Endothelial cell of umbilical vein (primary cell): ENCODE results near the gene BDKRB2. TPM values are rescaled to one million over a fixed set of nuclear protein-coding genes. Genes with fewer than 3 reads are reported as not detected.

Source experiments
- BruUV-seq: library from RNA; stranded (reverse); fragments of 400-500 nt; replicated peaks from 2 replicates; lab custom pipeline; 2021; lab: Mats Ljungman, UMichigan
- CTCF ChIA-PET: fragments of 300-600, 350-600 bp; sonication (Branson Sonifier 250); formaldehyde crosslinking; loops from one replicate; lab custom pipeline; 2021; ENCODE audit warnings: antibody characterized with exemption, inconsistent platforms; lab: Charles Lee
- POLR2A ChIA-PET: fragments of 300-600, 350-600 bp; sonication (Branson Sonifier 250); formaldehyde crosslinking; loops from one replicate; lab custom pipeline; 2021; ENCODE audit warnings: antibody characterized with exemption, inconsistent platforms; lab: Charles Lee
- DNase-seq: peaks from one replicate; pipeline ENCODE4 v3.0.0-alpha.2; 2011; ENCODE audit warnings: low read depth, low spot score
- FAIRE-seq: peaks from 2 replicates; lab custom pipeline; 2011; peaks lifted over from hg19 to GRCh38; lab: Jason Lieb, UNC
- H2AFZ ChIP-seq: 2 replicates; pipeline ENCODE4 v1.6.0; 2012; ENCODE audit warnings: low read depth, low read length, control low read depth, inconsistent platforms
- H3K27ac ChIP-seq: 2 replicates; pipeline ENCODE4 v1.5.1; 2011; ENCODE audit warnings: low read depth, mild to moderate bottlenecking, control low read depth, low read length, moderate library complexity; ENCODE audit not compliant: insufficient read depth
- H3K27me3 ChIP-seq, 2 experiments: 2 replicates each; pipeline versions ENCODE4 v1.6.0 to v1.6.1; 2011; ENCODE audit warnings: low read length in 2 of 2, mixed read lengths in 1 of 2; ENCODE audit not compliant: control insufficient read depth in 2 of 2, insufficient read depth in 2 of 2
- H3K36me3 ChIP-seq, 2 experiments: 2 replicates in 1 of 2; 3 replicates in 1 of 2; pipeline ENCODE4 v1.5.1; 2011; ENCODE audit warnings: low read length in 2 of 2, mild to moderate bottlenecking in 1 of 2, moderate library complexity in 1 of 2; ENCODE audit not compliant: control insufficient read depth in 2 of 2, insufficient read depth in 2 of 2; ENCODE audit errors: extremely low read depth in 1 of 2
- H3K4me1 ChIP-seq: 3 replicates; pipeline ENCODE4 v1.5.1; 2011; ENCODE audit warnings: mild to moderate bottlenecking, low read length; ENCODE audit not compliant: control insufficient read depth, insufficient read depth; ENCODE audit errors: extremely low read depth
- H3K4me2 ChIP-seq: 2 replicates; pipeline ENCODE4 v1.6.1; 2011; ENCODE audit warnings: low read length, control low read depth, mixed read lengths; ENCODE audit not compliant: insufficient read depth
- H3K4me3 ChIP-seq, 3 experiments: fragments of 200-600 bp in 1 of 3; sonication (generic), shearing (Covaris generic) in 1 of 3; replicated peaks in 1 of 3; 2 replicates each; pipeline ENCODE4 v1.5.1; 2011 to 2016; ENCODE audit warnings: control low read depth in 3 of 3, low read length in 3 of 3, mild to moderate bottlenecking in 2 of 3, inconsistent platforms in 1 of 3, low read depth in 1 of 3, moderate library complexity in 1 of 3; ENCODE audit not compliant: insufficient read depth in 1 of 3
- H3K79me2 ChIP-seq: 2 replicates; pipeline ENCODE4 v1.6.0; 2012; ENCODE audit warnings: low read length, inconsistent platforms; ENCODE audit not compliant: control insufficient read depth, insufficient read depth
- H3K9ac ChIP-seq: replicated peaks from 2 replicates; pipeline ENCODE3; 2011; ENCODE audit warnings: low read length, control low read depth; ENCODE audit not compliant: insufficient read depth; ENCODE audit errors: extremely low read depth
- H3K9me1 ChIP-seq: replicated peaks from 3 replicates; pipeline ENCODE4 v1.6.0; 2011; ENCODE audit warnings: mild to moderate bottlenecking, low read length; ENCODE audit not compliant: control insufficient read depth, insufficient read depth; ENCODE audit errors: extremely low read depth
- H3K9me3 ChIP-seq: replicated peaks from 2 replicates; pipeline ENCODE4 v1.5.1; 2012; ENCODE audit warnings: low read length, inconsistent platforms; ENCODE audit not compliant: control insufficient read depth, insufficient read depth
- H4K20me1 ChIP-seq: replicated peaks from 2 replicates; pipeline ENCODE3; 2011; ENCODE audit warnings: mild to moderate bottlenecking, low read length; ENCODE audit not compliant: control insufficient read depth, insufficient read depth; ENCODE audit errors: extremely low read depth
- EZH2 ChIP-seq: IDR thresholded peaks from 2 replicates; pipeline ENCODE4 v1.6.1; 2012; ENCODE audit warnings: borderline replicate concordance, low read depth, mild to moderate bottlenecking, moderate library complexity, low read length, inconsistent platforms; ENCODE audit not compliant: severe bottlenecking
- FOS ChIP-seq: IDR thresholded peaks from 2 replicates; pipeline ENCODE4 v1.6.1; 2011; ENCODE audit warnings: mild to moderate bottlenecking, low read length, moderate library complexity, borderline replicate concordance; ENCODE audit not compliant: insufficient read depth
- GATA2 ChIP-seq: IDR thresholded peaks from 2 replicates; pipeline ENCODE4 v1.7.0; 2011; ENCODE audit warnings: low read depth, mild to moderate bottlenecking, moderate library complexity, mixed read lengths, low read length; ENCODE audit not compliant: insufficient read length, insufficient read depth
- JUN ChIP-seq: IDR thresholded peaks from 2 replicates; pipeline ENCODE4 v1.6.1; 2011; ENCODE audit warnings: borderline replicate concordance, low read depth; ENCODE audit not compliant: insufficient read length, insufficient read depth
- MYC ChIP-seq: IDR thresholded peaks from one replicate; pipeline ENCODE4 v1.6.1; 2011; ENCODE audit warnings: mild to moderate bottlenecking, low read depth, low read length
- POLR2A ChIP-seq: IDR thresholded peaks from 2 replicates; pipeline ENCODE4 v1.6.1; 2012; ENCODE audit warnings: low read depth, mild to moderate bottlenecking, control low read depth, low read length
- POLR2AphosphoS5 ChIP-seq: IDR thresholded peaks from 2 replicates; pipeline ENCODE4 v1.6.1; 2012; ENCODE audit warnings: low read depth, mild to moderate bottlenecking, control low read depth, low read length, moderate library complexity; ENCODE audit not compliant: insufficient read depth
- dilution Hi-C: fragments of 300-500 bp; cut with MboI; formaldehyde crosslinking; loops from one replicate; pipeline ENCODE4 v1.15.0; 2019; ENCODE audit warnings: low sequenced_read_pairs; ENCODE audit not compliant: extremely low pct_ligation_motif_present
- intact Hi-C: fragments of 100-400 bp; cut with micrococcal nuclease; formaldehyde crosslinking; loops from one replicate; pipeline ENCODE4 v1.10.0; 2022
- polyA plus RNA-seq, 4 experiments: library from polyadenylated mRNA; depleted of rRNA in 3 of 4; stranded (reverse) in 3 of 4; unstranded in 1 of 4; fragments of >200 nt; gene quantifications; 2 replicates each; pipeline versions ENCODE4 v1.2.1 to v1.2.3, GENCODE V29; 2011 to 2012; ENCODE audit warnings: missing spikeins in 1 of 4
- total RNA-seq: library from RNA; stranded (reverse); gene quantifications from 2 replicates; pipeline ENCODE4 v1.2.3, GENCODE V29; 2021
- TF ChIP-seq, protein P1 (sequence below): IDR thresholded peaks from 2 replicates; pipeline ENCODE4 v1.6.1; 2011; ENCODE audit not compliant: insufficient read depth, insufficient read length
- TF ChIP-seq, protein P2 (sequence below), 2 donors: IDR thresholded peaks; 1 replicate in 1 of 2; 2 replicates in 1 of 2; pipeline ENCODE4 v1.5.1; 2011; ENCODE audit warnings: low read length in 2 of 2, mild to moderate bottlenecking in 2 of 2, moderate library complexity in 2 of 2, control low read depth in 1 of 2, inconsistent platforms in 1 of 2, low read depth in 1 of 2; ENCODE audit not compliant: insufficient read depth in 1 of 2; ENCODE audit errors: extremely low read depth in 1 of 2

The BDKRB2 gene
- total and polyA plus RNA-seq, 2 donors (not counting 3 experiments of a cell fraction or from before 2014, with no cell fraction given): 0.22 to 0.77 TPM

DNA sequence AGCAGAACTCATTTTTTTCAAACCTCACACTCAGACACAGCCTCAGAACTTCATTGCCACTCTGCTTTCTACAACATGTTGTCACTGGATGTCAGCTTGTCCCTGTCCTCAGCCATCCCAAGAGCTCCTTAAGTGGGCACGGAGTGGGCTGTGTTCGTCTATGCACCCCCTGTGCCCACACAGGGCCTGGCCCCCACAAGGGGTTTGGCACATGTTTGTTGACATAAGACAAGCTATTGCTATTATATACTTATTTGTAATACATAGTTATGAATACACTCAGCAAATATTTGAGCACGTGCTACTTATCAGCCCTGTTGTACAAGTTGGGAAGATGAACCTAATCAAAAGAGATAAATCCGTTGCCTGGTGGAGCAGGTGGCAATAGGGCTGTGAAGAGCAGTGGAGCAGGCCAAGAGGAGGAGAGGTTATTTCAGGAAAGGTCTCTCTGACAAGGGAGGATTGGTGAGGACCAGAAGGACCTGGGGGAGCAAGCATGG, 47.1 kb downstream of the BDKRB2 start:
- dilution Hi-C loops (no loop called here), intact Hi-C loops (no loop called here)
- no peak overlapping the region for H3K4me3 ChIP-seq
- TF ChIP-seq, protein P1, sequence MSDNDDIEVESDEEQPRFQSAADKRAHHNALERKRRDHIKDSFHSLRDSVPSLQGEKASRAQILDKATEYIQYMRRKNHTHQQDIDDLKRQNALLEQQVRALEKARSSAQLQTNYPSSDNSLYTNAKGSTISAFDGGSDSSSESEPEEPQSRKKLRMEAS: no peak
- TF ChIP-seq FOS: no peak
- TF ChIP-seq MYC: no peak
- TF ChIP-seq POLR2AphosphoS5: no peak
- TF ChIP-seq, protein P2, sequence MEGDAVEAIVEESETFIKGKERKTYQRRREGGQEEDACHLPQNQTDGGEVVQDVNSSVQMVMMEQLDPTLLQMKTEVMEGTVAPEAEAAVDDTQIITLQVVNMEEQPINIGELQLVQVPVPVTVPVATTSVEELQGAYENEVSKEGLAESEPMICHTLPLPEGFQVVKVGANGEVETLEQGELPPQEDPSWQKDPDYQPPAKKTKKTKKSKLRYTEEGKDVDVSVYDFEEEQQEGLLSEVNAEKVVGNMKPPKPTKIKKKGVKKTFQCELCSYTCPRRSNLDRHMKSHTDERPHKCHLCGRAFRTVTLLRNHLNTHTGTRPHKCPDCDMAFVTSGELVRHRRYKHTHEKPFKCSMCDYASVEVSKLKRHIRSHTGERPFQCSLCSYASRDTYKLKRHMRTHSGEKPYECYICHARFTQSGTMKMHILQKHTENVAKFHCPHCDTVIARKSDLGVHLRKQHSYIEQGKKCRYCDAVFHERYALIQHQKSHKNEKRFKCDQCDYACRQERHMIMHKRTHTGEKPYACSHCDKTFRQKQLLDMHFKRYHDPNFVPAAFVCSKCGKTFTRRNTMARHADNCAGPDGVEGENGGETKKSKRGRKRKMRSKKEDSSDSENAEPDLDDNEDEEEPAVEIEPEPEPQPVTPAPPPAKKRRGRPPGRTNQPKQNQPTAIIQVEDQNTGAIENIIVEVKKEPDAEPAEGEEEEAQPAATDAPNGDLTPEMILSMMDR (IDR thresholded peaks at IDR 0.05; ENCODE audit: extremely low read depth in 1 of 2, insufficient read depth in 1 of 2, low read depth in 1 of 2, low read length in 2 of 2): no peak
- no peak for TF ChIP-seq POLR2A
- TF ChIP-seq EZH2: no peak
- TF ChIP-seq GATA2: no peak
- TF ChIP-seq JUN: no peak
- no peaks in the 10 kb centered on the region for H3K27me3 ChIP-seq
- DNase-seq (no peak), FAIRE-seq (no peak)
- no peak overlapping the region for H3K27ac ChIP-seq
- CTCF ChIA-PET: interaction anchor here (1.5 kb wide), 1 partner anchor 8 kb away, joined by 4 read pairs; no protein-coding TSS in a partner anchor
- no peaks in the 10 kb centered on the region for H4K20me1 ChIP-seq
- no peaks in the 10 kb centered on the region for H3K9me3 ChIP-seq
- no peak overlapping the region for H2AFZ ChIP-seq
- H3K9ac ChIP-seq: no peak overlapping the region
- no peak overlapping the region for H3K4me2 ChIP-seq
- H3K4me1 ChIP-seq: no peaks in the 10 kb centered on the region
- H3K79me2 ChIP-seq: no peaks in the 10 kb centered on the region
- POLR2A ChIA-PET: no interaction called here
- no TSS peak for BruUV-seq
- H3K36me3 ChIP-seq: no peaks in the 10 kb centered on the region
- no peaks in the 10 kb centered on the region for H3K9me1 ChIP-seq
